Smooth muscle cell (in vitro differentiated cells): ENCODE data around the gene LRRC4C. TPM values are rescaled to one million over a fixed set of nuclear protein-coding genes. Genes with fewer than 3 reads are reported as not detected.
A peak's percentile ranks its signal among the peaks of the same experiment; 100 is the strongest.

Experiments used
- DNase-seq: peaks from one replicate; lab custom pipeline; 2025; ENCODE audit not compliant: unreplicated experiment; lab: John Stamatoyannopoulos, UW
- H2AFZ ChIP-seq: fragments of 200-600 bp; sonication (generic); 2 replicates; pipeline ENCODE4 v1.6.0; 2016; ENCODE audit warnings: antibody characterized with exemption, low read depth, mild to moderate bottlenecking
- H3F3A ChIP-seq: fragments of 200-600 bp; sonication (generic); 2 replicates; pipeline ENCODE4 v1.6.0; 2017; ENCODE audit warnings: antibody characterized with exemption, low read depth
- H3K27ac ChIP-seq: fragments of 200-600 bp; sonication (generic); 2 replicates; pipeline ENCODE4 v1.5.1; 2016; ENCODE audit warnings: low read depth, mild to moderate bottlenecking
- H3K27me3 ChIP-seq: fragments of 200-600 bp; sonication (generic); 2 replicates; pipeline ENCODE4 v1.6.1; 2016; ENCODE audit warnings: low read depth, mild to moderate bottlenecking
- H3K36me3 ChIP-seq: fragments of 200-600 bp; sonication (generic); 2 replicates; pipeline ENCODE4 v1.5.1; 2016; ENCODE audit warnings: low read depth
- H3K4me1 ChIP-seq: fragments of 200-600 bp; sonication (generic); 2 replicates; pipeline ENCODE4 v1.5.1; 2016; ENCODE audit warnings: low read depth
- H3K4me2 ChIP-seq: fragments of 200-600 bp; sonication (generic); 2 replicates; pipeline ENCODE4 v1.6.0; 2016; ENCODE audit warnings: mild to moderate bottlenecking
- H3K4me3 ChIP-seq: fragments of 200-600 bp; sonication (generic); 2 replicates; pipeline ENCODE4 v1.5.1; 2016; ENCODE audit warnings: mild to moderate bottlenecking
- H3K79me2 ChIP-seq: fragments of 200-600 bp; sonication (generic); 2 replicates; pipeline ENCODE4 v1.6.0; 2016; ENCODE audit warnings: low read depth, mild to moderate bottlenecking
- H3K9ac ChIP-seq: fragments of 200-600 bp; sonication (generic); 2 replicates; pipeline ENCODE4 v1.6.0; 2016; ENCODE audit warnings: low read depth
- H3K9me3 ChIP-seq: fragments of 200-600 bp; sonication (generic); replicated peaks from 2 replicates; pipeline ENCODE4 v1.5.1; 2016; ENCODE audit warnings: low read depth
- H4K20me1 ChIP-seq: fragments of 200-600 bp; sonication (generic); 2 replicates; pipeline ENCODE4 v1.6.0; 2016; ENCODE audit warnings: low read depth
- CTCF ChIP-seq: fragments of 200-600 bp; sonication (generic); IDR thresholded peaks from 2 replicates; pipeline ENCODE4 v1.5.1; 2017; ENCODE audit warnings: borderline replicate concordance, mild to moderate bottlenecking, antibody characterized with exemption; ENCODE audit not compliant: insufficient read depth, poor library complexity, severe bottlenecking
- WGBS: methylation state at CpG from one replicate; pipeline ENCODE4 v1.1.7; 2016; ENCODE audit warnings: low lambda C conversion rate; 5-methylcytosine and 5-hydroxymethylcytosine counted together
- polyA plus RNA-seq: library from polyadenylated mRNA; unstranded; fragments of >200 nt; fragmentation: Nextera tagmentation; extraction: Ambion mirVana; gene quantifications from 2 replicates; pipeline ENCODE4 v1.2.1, GENCODE V29; 2016
- total RNA-seq: library from RNA; depleted of rRNA; stranded (reverse); fragments of >200 nt; gene quantifications from 2 replicates; pipeline ENCODE4 v1.2.3, GENCODE V29; 2014

The LRRC4C gene
- total and polyA plus RNA-seq, 2 experiments from 2014 or later: 7.3 to 10.1 TPM

- Histone ChIP-seq H3K27me3 (no peaks in the 10 kb centered on the region), H3K9me3 (no peaks in the 10 kb centered on the region), H3K4me3 (no peak overlapping the region), H3K4me2 (no peak overlapping the region), H3K9ac (no peak overlapping the region), H3F3A (no peaks in the 10 kb centered on the region), H4K20me1 (no peaks in the 10 kb centered on the region), H3K27ac (no peak overlapping the region), H3K4me1 (no peaks in the 10 kb centered on the region), H3K36me3 (no peaks in the 10 kb centered on the region), H3K79me2 (no peaks in the 10 kb centered on the region), H2AFZ (no peak overlapping the region)
- peak; percentile 72 for TF ChIP-seq CTCF
- 6% methylated on average over 1 of the region's 1 CpG for whole genome bisulfite sequencing
- no peak for DNase-seq
Measured at GRCh38 chr11:40306938-40307548, 1152.4 kb downstream of the LRRC4C start.

- Histone ChIP-seq H3K4me3 (no peak overlapping the region), H3K9me3 (no peaks in the 10 kb centered on the region), H3K79me2 (no peaks in the 10 kb centered on the region), H3F3A (no peaks in the 10 kb centered on the region), H3K4me2 (peak overlapping the region; percentile 11), H2AFZ (no peak overlapping the region), H3K36me3 (no peaks in the 10 kb centered on the region), H4K20me1 (no peaks in the 10 kb centered on the region), H3K4me1 (no peaks in the 10 kb centered on the region), H3K27ac (no peak overlapping the region), H3K27me3 (no peaks in the 10 kb centered on the region), H3K9ac (no peak overlapping the region)
- DNase-seq: no peak
- 87% methylated on average over 4 of the region's 4 CpGs for WGBS
- no peak for TF ChIP-seq CTCF
Measured at GRCh38 chr11:40302669-40303068, 1156.8 kb downstream of the LRRC4C start.

- Histone ChIP-seq H4K20me1 (no peaks in the 10 kb centered on the region), H3K79me2 (peaks cover 20% of the 10 kb centered on the region), H3K36me3 (no peaks in the 10 kb centered on the region), H3K27me3 (no peaks in the 10 kb centered on the region), H2AFZ (peak overlapping the region; percentile 34), H3K4me1 (peaks cover under 1% of the 10 kb centered on the region), H3K9me3 (no peaks in the 10 kb centered on the region), H3K9ac (no peak overlapping the region), H3K4me2 (no peak overlapping the region), H3K4me3 (no peak overlapping the region), H3K27ac (no peak overlapping the region), H3F3A (no peaks in the 10 kb centered on the region)
- no peak for DNase-seq
- TF ChIP-seq CTCF: no peak
- WGBS: 86% methylated on average over 4 of the region's 4 CpGs
Measured at GRCh38 chr11:40295466-40295865, 1164.0 kb downstream of the LRRC4C start.

GRCh38 chr11:40294741-40295140, 1164.7 kb downstream of the LRRC4C start:
- H3K27me3 ChIP-seq: no peaks in the 10 kb centered on the region
- H3K9me3 ChIP-seq: no peaks in the 10 kb centered on the region
- no peaks in the 10 kb centered on the region for H4K20me1 ChIP-seq
- H3F3A ChIP-seq: no peaks in the 10 kb centered on the region
- WGBS: 71% methylated on average over 9 of the region's 9 CpGs
- H2AFZ ChIP-seq: no peak overlapping the region
- H3K4me1 ChIP-seq: peaks cover 7% of the 10 kb centered on the region
- no peaks in the 10 kb centered on the region for H3K36me3 ChIP-seq
- no peak for TF ChIP-seq CTCF
- no peak overlapping the region for H3K27ac ChIP-seq
- DNase-seq: no peak
- H3K4me2 ChIP-seq: no peak overlapping the region
- peaks cover 22% of the 10 kb centered on the region for H3K79me2 ChIP-seq
- no peak overlapping the region for H3K4me3 ChIP-seq
- H3K9ac ChIP-seq: no peak overlapping the region
